HFFc6 (cell line): ENCODE results near the gene DYRK1B. TPM values are rescaled to one million over a fixed set of nuclear protein-coding genes. Genes with fewer than 3 reads are reported as not detected.
"Not testable (repeated sequence)": the region's sequence is repeated elsewhere in the genome, so short reads cannot be mapped to it uniquely, and the experiment has no call there.

ENCODE experiments used
- DNase-seq: peaks from one replicate; pipeline ENCODE4 v3.0.0-alpha.2; 2018
- H3K27ac Mint-ChIP-seq: 2 replicates; pipeline ENCODE4 v1.8.0; 2020; ENCODE audit warnings: mild to moderate bottlenecking, mixed read lengths
- H3K27me3 Mint-ChIP-seq: 2 replicates; pipeline ENCODE4 v1.8.0; 2021; ENCODE audit warnings: mild to moderate bottlenecking, moderate library complexity, mixed read lengths; ENCODE audit not compliant: insufficient read depth
- H3K36me3 Mint-ChIP-seq: 2 replicates; pipeline ENCODE4 v1.8.0; 2021; ENCODE audit warnings: low read depth, mixed read lengths
- H3K4me1 Mint-ChIP-seq: 2 replicates; pipeline ENCODE4 v1.8.0; 2020; ENCODE audit warnings: low read depth, mixed read lengths
- H3K4me3 Mint-ChIP-seq: 2 replicates; pipeline ENCODE4 v1.8.0; 2020; ENCODE audit warnings: mild to moderate bottlenecking, moderate library complexity, mixed read lengths
- H3K9me3 Mint-ChIP-seq: 2 replicates; pipeline ENCODE4 v1.8.0; 2020; ENCODE audit warnings: mild to moderate bottlenecking, mixed read lengths
- CTCF ChIP-seq: fragments of 200-600 bp; sonication (generic); IDR thresholded peaks from 2 replicates; pipeline ENCODE4 v1.5.0; 2021; ENCODE audit warnings: antibody characterized with exemption, mild to moderate bottlenecking
- long read RNA-seq: library from polyadenylated mRNA; unstranded; transcript quantifications from one replicate; pipeline ENCODE4 v2.0.0, GENCODE V29; 2019
- total RNA-seq, 6 experiments: library from RNA; stranded (reverse); fragmentation: NEBNext Ultra II Directional; extraction: Animal tissue kit (Norgen Biotek cat#: 25700); gene quantifications; 2 replicates in 1 of 6; 3 replicates in 5 of 6; pipeline ENCODE4 v1.2.3, GENCODE V29; 2021

DYRK1B gene
- 10 to 100 TPM in 4 of 6 experiments, 1 to 10 TPM in 2; 8.9 to 20.2 (median 12.7) TPM for total RNA-seq
- long read RNA-seq, partial matches to known transcripts: 1 of 5 reads
- long read RNA-seq, other reads (novel, unspliced or antisense): 0 of 5 reads

GRCh38 chr19:39833464-39834286 lies at the start of gene DYRK1B:
Gene DYRK1B (minus strand): TSS chr19:39834162. CDS start chr19:39831867, 2,295 bp downstream.
- Mint-ChIP-seq H3K9me3 (no peaks in the 10 kb centered on the region), H3K4me3 (peak within 1 kb of the TSS; percentile 84), H3K27me3 (peaks cover 2% of the 10 kb centered on the region), H3K36me3 (peaks cover 55% of the 10 kb centered on the region), H3K27ac (peak within 1 kb of the TSS; percentile 80), H3K4me1 (peaks cover 27% of the 10 kb centered on the region)
- DNase-seq: peak; percentile 93
- no peak for TF ChIP-seq CTCF

GRCh38 chr19:39882645-39883044 lies 48.7 kb upstream of the DYRK1B start:
- not testable (repeated sequence) for H3K4me3 Mint-ChIP-seq, H3K4me1 Mint-ChIP-seq, H3K27me3 Mint-ChIP-seq, H3K36me3 Mint-ChIP-seq, H3K9me3 Mint-ChIP-seq, DNase-seq, H3K27ac Mint-ChIP-seq

- not testable (repeated sequence) for H3K9me3 Mint-ChIP-seq, H3K36me3 Mint-ChIP-seq, DNase-seq, H3K4me3 Mint-ChIP-seq, H3K27ac Mint-ChIP-seq, H3K4me1 Mint-ChIP-seq, H3K27me3 Mint-ChIP-seq
- TF ChIP-seq CTCF: peak; percentile 37; the same call in 1 of the 2 replicates
These were observed 47.6 kb upstream of the DYRK1B start for GRCh38 chr19:39881495-39882110.

GRCh38 chr19:39880241-39880640 lies 46.3 kb upstream of the DYRK1B start:
- H3K27me3 Mint-ChIP-seq, H3K9me3 Mint-ChIP-seq, H3K4me3 Mint-ChIP-seq, H3K36me3 Mint-ChIP-seq, H3K4me1 Mint-ChIP-seq, DNase-seq, H3K27ac Mint-ChIP-seq: not testable (repeated sequence)

GRCh38 chr19:39879796-39880195 lies 45.8 kb upstream of the DYRK1B start:
- H3K27me3 Mint-ChIP-seq, H3K4me3 Mint-ChIP-seq, DNase-seq, H3K4me1 Mint-ChIP-seq, H3K36me3 Mint-ChIP-seq, H3K9me3 Mint-ChIP-seq, H3K27ac Mint-ChIP-seq: not testable (repeated sequence)

GRCh38 chr19:39878866-39879265 lies 44.9 kb upstream of the DYRK1B start:
- DNase-seq, H3K4me1 Mint-ChIP-seq, H3K36me3 Mint-ChIP-seq, H3K4me3 Mint-ChIP-seq, H3K9me3 Mint-ChIP-seq, H3K27me3 Mint-ChIP-seq, H3K27ac Mint-ChIP-seq: not testable (repeated sequence)

- H3K9me3 Mint-ChIP-seq: no peaks in the 10 kb centered on the region
- H3K36me3 Mint-ChIP-seq: no peaks in the 10 kb centered on the region
- no peaks in the 10 kb centered on the region for H3K4me1 Mint-ChIP-seq
- H3K27me3 Mint-ChIP-seq: peaks cover 10% of the 10 kb centered on the region
- DNase-seq: no peak
- TF ChIP-seq CTCF: no peak
- H3K4me3 Mint-ChIP-seq: no peak overlapping the region
- no peak overlapping the region for H3K27ac Mint-ChIP-seq
These were observed 44.4 kb upstream of the DYRK1B start for GRCh38 chr19:39878398-39878797.

- not testable (repeated sequence) for DNase-seq, H3K27ac Mint-ChIP-seq
These were observed 44.0 kb upstream of the DYRK1B start for GRCh38 chr19:39877982-39878381.

GRCh38 chr19:39877488-39877887 lies 43.5 kb upstream of the DYRK1B start:
- H3K4me1 Mint-ChIP-seq, H3K27me3 Mint-ChIP-seq, DNase-seq, H3K9me3 Mint-ChIP-seq, H3K36me3 Mint-ChIP-seq, H3K4me3 Mint-ChIP-seq, H3K27ac Mint-ChIP-seq: not testable (repeated sequence)

More at GRCh38 chr19:39877982-39878381, 44.0 kb upstream of the DYRK1B start:
- not testable (repeated sequence) for H3K4me3 Mint-ChIP-seq, H3K36me3 Mint-ChIP-seq, H3K9me3 Mint-ChIP-seq, H3K4me1 Mint-ChIP-seq, H3K27me3 Mint-ChIP-seq

GRCh38 chr19:39876486-39876885 lies 42.5 kb upstream of the DYRK1B start:
- H3K27me3 Mint-ChIP-seq, H3K4me1 Mint-ChIP-seq, H3K36me3 Mint-ChIP-seq: not testable (repeated sequence)

More at GRCh38 chr19:39876486-39876885, 42.5 kb upstream of the DYRK1B start:
- not testable (repeated sequence) for DNase-seq, H3K27ac Mint-ChIP-seq, H3K4me3 Mint-ChIP-seq, H3K9me3 Mint-ChIP-seq
